SK-N-SH (cell line): ENCODE results near the gene ERC1.
A peak's percentile ranks its signal among the peaks of the same experiment; 100 is the strongest.

ENCODE experiments used
- FOSL2 ChIP-seq: IDR thresholded peaks from 2 replicates; pipeline ENCODE4 v1.4.0; 2012; ENCODE audit warnings: low read depth, mild to moderate bottlenecking, moderate library complexity, borderline replicate concordance
- GABPA ChIP-seq: IDR thresholded peaks from 2 replicates; pipeline ENCODE4 v1.4.0; 2012; ENCODE audit warnings: low read depth, mild to moderate bottlenecking
- NFIC ChIP-seq: IDR thresholded peaks from 2 replicates; pipeline ENCODE4 v1.4.0; 2012; ENCODE audit warnings: borderline replicate concordance
- POLR2AphosphoS5 ChIP-seq: IDR thresholded peaks from 2 replicates; pipeline ENCODE4 v1.6.1; 2012; ENCODE audit warnings: low read depth, low read length
- RCOR1 ChIP-seq: fragments of 150-350 bp; IDR thresholded peaks from 2 replicates; pipeline ENCODE4 v1.6.1; 2017; ENCODE audit warnings: antibody characterized with exemption, low read length
- RFX5 ChIP-seq: IDR thresholded peaks from 2 replicates; pipeline ENCODE4 v1.6.1; 2012; ENCODE audit warnings: mild to moderate bottlenecking, improper control_type of control experiment, low read length
- TAF1 ChIP-seq: IDR thresholded peaks from 2 replicates; pipeline ENCODE4 v1.6.1; 2012; ENCODE audit warnings: low read depth, mild to moderate bottlenecking, low read length, moderate library complexity, borderline replicate concordance
- TF ChIP-seq, protein P1 (sequence below): fragments of 200-600 bp; sonication (generic); IDR thresholded peaks from 2 replicates; pipeline ENCODE4 v1.6.1; 2017; ENCODE audit warnings: antibody characterized with exemption, mild to moderate bottlenecking, moderate library complexity
- TF ChIP-seq, protein P2 (sequence below): IDR thresholded peaks from 2 replicates; pipeline ENCODE4 v1.6.1; 2012; ENCODE audit warnings: mild to moderate bottlenecking, low read depth, low read length, moderate library complexity

DNA sequence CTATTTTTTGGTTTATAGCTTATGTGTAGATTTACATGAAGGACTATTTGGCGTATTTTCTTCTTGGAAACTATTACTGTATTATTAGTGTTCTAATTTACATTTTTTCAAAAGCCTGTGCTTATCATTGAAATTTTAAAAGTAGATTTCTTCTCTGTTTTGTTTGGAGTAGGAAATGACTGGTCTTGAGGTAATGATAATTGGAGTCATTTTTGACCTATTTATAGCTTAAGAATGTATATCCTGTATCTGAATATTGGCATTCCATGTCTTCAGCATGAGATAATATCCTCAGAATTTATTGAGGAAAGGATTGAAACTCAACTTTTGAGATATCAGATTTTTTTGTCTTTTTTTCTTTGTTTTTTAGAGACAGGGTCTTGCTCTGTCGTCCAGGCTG, 193.4 kb downstream of the ERC1 start:
- TF ChIP-seq, protein P1, sequence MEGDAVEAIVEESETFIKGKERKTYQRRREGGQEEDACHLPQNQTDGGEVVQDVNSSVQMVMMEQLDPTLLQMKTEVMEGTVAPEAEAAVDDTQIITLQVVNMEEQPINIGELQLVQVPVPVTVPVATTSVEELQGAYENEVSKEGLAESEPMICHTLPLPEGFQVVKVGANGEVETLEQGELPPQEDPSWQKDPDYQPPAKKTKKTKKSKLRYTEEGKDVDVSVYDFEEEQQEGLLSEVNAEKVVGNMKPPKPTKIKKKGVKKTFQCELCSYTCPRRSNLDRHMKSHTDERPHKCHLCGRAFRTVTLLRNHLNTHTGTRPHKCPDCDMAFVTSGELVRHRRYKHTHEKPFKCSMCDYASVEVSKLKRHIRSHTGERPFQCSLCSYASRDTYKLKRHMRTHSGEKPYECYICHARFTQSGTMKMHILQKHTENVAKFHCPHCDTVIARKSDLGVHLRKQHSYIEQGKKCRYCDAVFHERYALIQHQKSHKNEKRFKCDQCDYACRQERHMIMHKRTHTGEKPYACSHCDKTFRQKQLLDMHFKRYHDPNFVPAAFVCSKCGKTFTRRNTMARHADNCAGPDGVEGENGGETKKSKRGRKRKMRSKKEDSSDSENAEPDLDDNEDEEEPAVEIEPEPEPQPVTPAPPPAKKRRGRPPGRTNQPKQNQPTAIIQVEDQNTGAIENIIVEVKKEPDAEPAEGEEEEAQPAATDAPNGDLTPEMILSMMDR: no peak
- TF ChIP-seq GABPA (no peak), NFIC (no peak), TAF1 (no peak), FOSL2 (peak; percentile 13; the same call in 1 of the 2 replicates), POLR2AphosphoS5 (peak; percentile 27; the same call in 1 of the 2 replicates), RFX5 (no peak), RCOR1 (no peak)
- TF ChIP-seq, protein P2, sequence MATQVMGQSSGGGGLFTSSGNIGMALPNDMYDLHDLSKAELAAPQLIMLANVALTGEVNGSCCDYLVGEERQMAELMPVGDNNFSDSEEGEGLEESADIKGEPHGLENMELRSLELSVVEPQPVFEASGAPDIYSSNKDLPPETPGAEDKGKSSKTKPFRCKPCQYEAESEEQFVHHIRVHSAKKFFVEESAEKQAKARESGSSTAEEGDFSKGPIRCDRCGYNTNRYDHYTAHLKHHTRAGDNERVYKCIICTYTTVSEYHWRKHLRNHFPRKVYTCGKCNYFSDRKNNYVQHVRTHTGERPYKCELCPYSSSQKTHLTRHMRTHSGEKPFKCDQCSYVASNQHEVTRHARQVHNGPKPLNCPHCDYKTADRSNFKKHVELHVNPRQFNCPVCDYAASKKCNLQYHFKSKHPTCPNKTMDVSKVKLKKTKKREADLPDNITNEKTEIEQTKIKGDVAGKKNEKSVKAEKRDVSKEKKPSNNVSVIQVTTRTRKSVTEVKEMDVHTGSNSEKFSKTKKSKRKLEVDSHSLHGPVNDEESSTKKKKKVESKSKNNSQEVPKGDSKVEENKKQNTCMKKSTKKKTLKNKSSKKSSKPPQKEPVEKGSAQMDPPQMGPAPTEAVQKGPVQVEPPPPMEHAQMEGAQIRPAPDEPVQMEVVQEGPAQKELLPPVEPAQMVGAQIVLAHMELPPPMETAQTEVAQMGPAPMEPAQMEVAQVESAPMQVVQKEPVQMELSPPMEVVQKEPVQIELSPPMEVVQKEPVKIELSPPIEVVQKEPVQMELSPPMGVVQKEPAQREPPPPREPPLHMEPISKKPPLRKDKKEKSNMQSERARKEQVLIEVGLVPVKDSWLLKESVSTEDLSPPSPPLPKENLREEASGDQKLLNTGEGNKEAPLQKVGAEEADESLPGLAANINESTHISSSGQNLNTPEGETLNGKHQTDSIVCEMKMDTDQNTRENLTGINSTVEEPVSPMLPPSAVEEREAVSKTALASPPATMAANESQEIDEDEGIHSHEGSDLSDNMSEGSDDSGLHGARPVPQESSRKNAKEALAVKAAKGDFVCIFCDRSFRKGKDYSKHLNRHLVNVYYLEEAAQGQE: no peak
